Measurements from ENCODE around the gene SDS. TPM values are rescaled to one million over a fixed set of nuclear protein-coding genes. Genes with fewer than 3 reads are reported as not detected.
A peak's percentile ranks its signal among the peaks of the same experiment; 100 is the strongest.
"Not testable (repeated sequence)": the region's sequence is repeated elsewhere in the genome, so short reads cannot be mapped to it uniquely, and the experiment has no call there.

The SDS gene
- total RNA-seq, 2 donors from 2014 or later, result not detected

GRCh38 chr12:113372371-113372770 is 31.3 kb downstream of the SDS start:
- no peak for ATAC-seq
- Mint-ChIP-seq H3K36me3 (no peaks in the 10 kb centered on the region), H3K27ac (no peak overlapping the region), H3K9me3 (no peaks in the 10 kb centered on the region)
- DNase-seq (ENCODE audit: low spot score in 2 of 2), result no peak

- DNase-seq (ENCODE audit: low spot score in 2 of 2) (no peak), ATAC-seq (no peak)
- H3K36me3 Mint-ChIP-seq, result no peaks in the 10 kb centered on the region
- H3K27ac Mint-ChIP-seq, result peak overlapping the region in 1 of 2 donors; percentile 65
- no peaks in the 10 kb centered on the region for H3K9me3 Mint-ChIP-seq
Measured at GRCh38 chr12:113371808-113372207, 31.9 kb downstream of the SDS start.

GRCh38 chr12:113370923-113371682 is 32.6 kb downstream of the SDS start:
- Mint-ChIP-seq H3K9me3 (no peaks in the 10 kb centered on the region), H3K27ac (no peak overlapping the region), H3K36me3 (no peaks in the 10 kb centered on the region)
- ATAC-seq, result no peak
- no peak for DNase-seq (ENCODE audit: low spot score in 2 of 2)

GRCh38 chr12:113369391-113369985 is 34.2 kb downstream of the SDS start:
- no peak for ATAC-seq
- H3K27ac Mint-ChIP-seq, result no peak overlapping the region
- no peak for DNase-seq (ENCODE audit: low spot score in 2 of 2)
- no peaks in the 10 kb centered on the region for H3K36me3 Mint-ChIP-seq
- H3K9me3 Mint-ChIP-seq, result no peaks in the 10 kb centered on the region

- ATAC-seq (no peak), DNase-seq (ENCODE audit: low spot score in 2 of 2) (no peak)
- H3K36me3 Mint-ChIP-seq, result no peaks in the 10 kb centered on the region
- H3K27ac Mint-ChIP-seq, result peak overlapping the region in 1 of 2 donors; percentile 25
- no peaks in the 10 kb centered on the region for H3K9me3 Mint-ChIP-seq
Measured at GRCh38 chr12:113368331-113368730, 35.4 kb downstream of the SDS start.

GRCh38 chr12:113366827-113367226 is 36.9 kb downstream of the SDS start:
- Mint-ChIP-seq H3K27ac (no peak overlapping the region), H3K36me3 (no peaks in the 10 kb centered on the region), H3K9me3 (no peaks in the 10 kb centered on the region)
- ATAC-seq (no peak), DNase-seq (ENCODE audit: low spot score in 2 of 2) (no peak)

- Mint-ChIP-seq H3K9me3 (no peaks in the 10 kb centered on the region), H3K27ac (no peak overlapping the region), H3K36me3 (no peaks in the 10 kb centered on the region)
- DNase-seq (ENCODE audit: low spot score in 2 of 2), result no peak
- ATAC-seq, result no peak
Measured at GRCh38 chr12:113365639-113366395, 37.9 kb downstream of the SDS start.

GRCh38 chr12:113364698-113365097 is 39.0 kb downstream of the SDS start:
- Mint-ChIP-seq H3K36me3 (peaks cover 0 to under 1% of the 10 kb centered on the region in 2 donors), H3K27ac (no peak overlapping the region), H3K9me3 (no peaks in the 10 kb centered on the region)
- DNase-seq (ENCODE audit: low spot score in 2 of 2), result no peak
- ATAC-seq, result no peak

- Mint-ChIP-seq H3K9me3 (no peaks in the 10 kb centered on the region), H3K36me3 (peaks cover 0 to 9% of the 10 kb centered on the region in 2 donors), H3K27ac (peak overlapping the region; percentile 22 to 25)
- ATAC-seq (no peak), DNase-seq (ENCODE audit: low spot score in 2 of 2) (no peak)
Measured at GRCh38 chr12:113361574-113362370, 41.9 kb downstream of the SDS start.

GRCh38 chr12:113359939-113360748 is 43.5 kb downstream of the SDS start:
- Mint-ChIP-seq H3K9me3 (no peaks in the 10 kb centered on the region), H3K27ac (peak overlapping the region in 1 of 2 donors; percentile 80), H3K36me3 (peaks cover 0 to 9% of the 10 kb centered on the region in 2 donors)
- ATAC-seq (no peak), DNase-seq (ENCODE audit: low spot score in 2 of 2) (no peak)

- DNase-seq (ENCODE audit: low spot score in 2 of 2), result peak in 1 of 2 donors; percentile 62
- peaks cover 0 to 9% of the 10 kb centered on the region in 2 donors for H3K36me3 Mint-ChIP-seq
- no peak for ATAC-seq
- no peaks in the 10 kb centered on the region for H3K9me3 Mint-ChIP-seq
- peak overlapping the region; percentile 69 to 80 for H3K27ac Mint-ChIP-seq
Measured at GRCh38 chr12:113359133-113359938, 44.4 kb downstream of the SDS start.

- Mint-ChIP-seq H3K9me3 (no peaks in the 10 kb centered on the region), H3K36me3 (peaks cover 0 to 9% of the 10 kb centered on the region in 2 donors), H3K27ac (peak within 1 kb of the TSS; percentile 69 to 80)
- peak; percentile 92 to 94 for DNase-seq (ENCODE audit: low spot score in 2 of 2)
- peak; percentile 90 to 98 for ATAC-seq
Measured at GRCh38 chr12:113358381-113359132, 45.1 kb downstream of the SDS start, which contains the start of gene PLBD2. PLBD2 (plus strand) TSS chr12:113358587; CDS start chr12:113358601, 14 bp downstream.

GRCh38 chr12:113354192-113354591 is 49.5 kb downstream of the SDS start:
- not testable (repeated sequence) for H3K9me3 Mint-ChIP-seq; H3K36me3 Mint-ChIP-seq; DNase-seq (ENCODE audit: low spot score in 2 of 2); ATAC-seq; H3K27ac Mint-ChIP-seq

- DNase-seq (ENCODE audit: low spot score in 2 of 2), result no peak
- H3K36me3 Mint-ChIP-seq, result no peaks in the 10 kb centered on the region
- ATAC-seq, result no peak
- no peak overlapping the region for H3K27ac Mint-ChIP-seq
- no peaks in the 10 kb centered on the region for H3K9me3 Mint-ChIP-seq
Measured at GRCh38 chr12:113351089-113351488, 52.6 kb downstream of the SDS start.

Data from activated naive CD4-positive, alpha-beta T cell treated with anti-CD3 and anti-CD28 coated beads, Interleukin-2, amount 50 U/mL, for 72 hours (primary cell).